GM19395 (cell line): ENCODE data around the gene CYB5A.
"Not testable (repeated sequence)": the region's sequence is repeated elsewhere in the genome, so short reads cannot be mapped to it uniquely, and the experiment has no call there.

ENCODE experiments used
- ATAC-seq: cut with Tn5 transposase; IDR thresholded peaks from one replicate; pipeline ENCODE4 v1.9.1; 2021; ENCODE audit warnings: mild to moderate bottlenecking, moderate library complexity; ENCODE audit not compliant: unreplicated experiment

The CYB5A gene

DNA sequence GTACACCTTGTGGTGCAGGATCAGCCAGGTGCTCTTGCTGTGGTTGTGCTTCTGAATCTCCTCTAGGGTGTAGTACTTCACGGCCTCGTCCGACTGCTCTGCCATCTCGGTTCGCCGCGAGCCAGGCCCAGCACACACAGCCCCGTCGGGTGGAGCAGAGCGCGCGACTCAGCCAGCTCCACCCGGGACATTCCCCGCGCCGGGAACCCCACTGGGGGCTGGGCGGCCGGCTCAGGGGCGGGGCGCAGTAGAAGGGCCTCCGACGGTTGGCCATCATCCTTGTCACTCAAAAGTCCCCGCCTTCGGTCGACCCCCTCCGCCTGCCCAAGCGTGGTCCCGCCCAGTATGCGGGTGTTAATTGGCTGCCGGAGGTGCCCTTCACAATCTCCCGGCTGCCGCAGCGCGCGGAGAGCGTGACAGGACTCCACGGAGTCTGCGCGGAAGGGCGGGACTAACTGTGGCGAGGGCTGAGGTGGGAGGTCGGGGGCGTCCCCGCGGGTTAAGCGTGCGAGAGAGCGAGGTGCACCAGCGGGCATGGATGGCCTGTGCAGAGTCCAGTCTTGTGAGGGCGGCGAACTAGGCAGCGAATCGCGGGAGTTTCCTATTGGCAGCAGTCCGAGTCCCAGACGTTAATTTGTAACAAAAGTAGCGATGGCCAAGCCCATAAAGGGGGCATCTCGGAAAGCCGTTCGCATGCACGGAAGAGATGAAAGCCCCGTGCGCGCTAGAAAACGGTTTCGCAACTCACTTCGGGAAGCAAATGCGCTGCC lies at the start of gene CYB5A:
Gene CYB5A, minus strand, starts transcription at position 193 of the 770 bp plus-strand sequence. Its CDS starts 88 bp downstream, at position 105.
- peak; percentile 100 for ATAC-seq

- ATAC-seq = no peak
Observed at GRCh38 chr18:74337912-74338309, 46.1 kb upstream of the CYB5A start.

GRCh38 chr18:74337155-74337911 lies 45.6 kb upstream of the CYB5A start:
- no peak for ATAC-seq

DNA sequence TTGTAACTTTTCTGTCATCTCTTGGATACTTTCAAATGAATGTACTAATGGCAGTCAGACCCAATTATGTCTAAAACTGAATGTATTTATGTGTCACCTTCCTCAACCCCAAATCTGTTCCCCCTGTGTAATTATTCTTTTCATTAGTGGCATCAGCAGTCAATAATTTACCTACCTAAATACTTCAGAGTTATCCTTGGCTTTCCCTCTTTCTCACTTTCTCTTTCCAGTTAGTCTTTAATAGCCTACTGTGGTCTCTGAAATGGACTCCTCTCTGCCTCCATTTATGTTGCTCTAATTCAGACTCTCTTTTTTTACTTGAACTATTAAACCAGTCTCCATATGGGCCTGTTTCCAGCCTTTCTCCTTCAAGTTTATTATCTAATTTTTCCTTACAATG lies 44.9 kb upstream of the CYB5A start:
- ATAC-seq = no peak

DNA sequence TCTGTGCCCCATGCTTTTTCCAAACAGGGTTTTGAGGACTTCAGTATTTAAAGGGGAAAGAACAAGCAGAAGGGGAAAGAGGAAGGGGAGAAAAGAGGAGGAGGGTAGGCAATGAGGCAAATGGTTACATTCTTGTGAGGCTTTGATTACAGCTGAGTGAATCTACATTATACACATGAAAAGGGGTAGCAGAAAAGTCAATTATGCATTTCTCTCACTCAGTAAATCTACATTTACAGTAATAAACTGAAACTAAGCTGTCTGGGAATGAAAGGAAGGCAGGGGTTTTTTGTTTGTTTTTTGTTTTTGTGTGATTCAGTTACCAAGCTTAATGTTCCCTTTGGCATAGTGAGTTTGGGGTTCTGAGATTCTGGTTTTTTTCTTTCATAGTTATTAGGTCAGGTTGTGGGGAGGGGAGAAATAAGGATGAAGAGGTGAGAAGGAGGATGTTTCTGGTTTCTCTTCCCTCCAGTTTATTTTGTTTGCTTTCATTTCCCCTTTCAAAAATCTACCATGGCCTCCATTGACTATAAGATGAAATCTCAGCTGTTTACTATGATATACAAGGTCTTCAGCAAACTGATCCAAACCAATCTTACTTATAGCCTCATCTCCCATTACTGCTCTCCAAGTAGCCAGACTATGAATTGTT lies 42.6 kb upstream of the CYB5A start:
- peak; percentile 75 for ATAC-seq

GRCh38 chr18:74333091-74333490 lies 41.3 kb upstream of the CYB5A start:
- no peak for ATAC-seq

DNA sequence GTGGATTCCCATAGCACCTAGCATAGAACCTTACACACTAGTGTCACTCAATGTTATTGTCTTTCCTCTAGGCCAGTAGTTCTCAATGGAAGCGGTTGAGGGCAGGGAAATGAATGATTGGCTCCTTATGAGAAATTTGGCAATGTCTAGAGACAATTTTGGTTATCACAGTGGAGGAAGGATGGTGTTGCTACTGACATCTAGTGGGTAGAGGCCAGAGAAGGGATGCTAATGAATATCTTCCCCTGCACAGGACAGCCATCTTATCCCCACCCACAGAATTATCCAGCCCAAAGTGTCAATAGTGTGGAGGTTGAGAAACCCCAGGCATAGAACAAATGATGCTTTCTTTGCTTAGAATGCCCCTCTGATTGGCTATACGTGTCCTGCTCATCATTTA lies 39.6 kb upstream of the CYB5A start:
- no peak for ATAC-seq

- ATAC-seq = no peak
Observed at GRCh38 chr18:74329688-74330205, 38.0 kb upstream of the CYB5A start.

- ATAC-seq = no peak
Observed at GRCh38 chr18:74328206-74328605, 36.4 kb upstream of the CYB5A start.

GRCh38 chr18:74326791-74327190 lies 35.0 kb upstream of the CYB5A start:
- not testable (repeated sequence) for ATAC-seq

DNA sequence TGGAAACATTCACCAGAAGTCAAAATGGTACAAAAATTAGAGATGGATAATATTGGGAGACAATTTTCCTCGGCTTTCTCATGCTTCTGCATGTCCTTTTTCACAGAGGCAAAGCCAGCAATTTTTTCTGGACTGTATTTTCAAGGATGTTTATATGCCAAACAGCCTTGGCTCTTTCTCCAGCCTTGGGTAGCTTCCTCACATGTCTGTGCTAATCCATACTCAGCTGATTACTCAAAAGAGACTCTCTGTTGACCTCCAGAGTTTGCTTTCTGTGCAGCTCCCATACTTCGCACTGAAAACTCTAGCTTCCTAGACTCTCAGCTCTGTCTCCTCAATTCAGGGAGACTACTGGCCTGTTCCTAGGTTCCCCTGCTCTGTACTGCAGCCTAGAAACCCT lies 34.5 kb upstream of the CYB5A start:
- no peak for ATAC-seq

- no peak for ATAC-seq
Observed at GRCh38 chr18:74316257-74317170, 24.8 kb upstream of the CYB5A start.

GRCh38 chr18:74315464-74316256 lies 23.9 kb upstream of the CYB5A start, which contains the start of gene C18orf63:
TSS of gene C18orf63 (plus strand) at chr18:74315839. CDS start at chr18:74317866, 2,027 bp downstream.
- no peak for ATAC-seq

GRCh38 chr18:74314759-74315463 lies 23.1 kb upstream of the CYB5A start:
- ATAC-seq = no peak

DNA sequence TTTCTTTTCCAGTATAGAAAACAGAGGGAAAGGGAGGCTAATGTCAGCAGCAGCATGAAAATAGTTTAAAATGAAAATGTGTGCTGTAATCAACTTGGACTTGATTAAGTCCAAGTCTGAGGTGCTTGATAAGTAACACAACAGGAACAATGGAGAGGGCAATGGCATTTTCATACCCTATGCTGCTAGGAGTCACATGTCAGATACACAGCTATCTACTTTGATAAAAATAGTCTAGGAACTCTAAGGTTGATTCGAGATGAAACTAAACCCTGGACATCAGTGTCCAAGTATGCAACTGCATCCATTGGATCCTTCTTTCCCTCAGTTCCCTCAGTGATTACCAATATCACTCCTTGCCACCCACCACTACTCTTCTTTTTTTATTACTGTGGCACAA lies 19.2 kb upstream of the CYB5A start:
- ATAC-seq = no peak

DNA sequence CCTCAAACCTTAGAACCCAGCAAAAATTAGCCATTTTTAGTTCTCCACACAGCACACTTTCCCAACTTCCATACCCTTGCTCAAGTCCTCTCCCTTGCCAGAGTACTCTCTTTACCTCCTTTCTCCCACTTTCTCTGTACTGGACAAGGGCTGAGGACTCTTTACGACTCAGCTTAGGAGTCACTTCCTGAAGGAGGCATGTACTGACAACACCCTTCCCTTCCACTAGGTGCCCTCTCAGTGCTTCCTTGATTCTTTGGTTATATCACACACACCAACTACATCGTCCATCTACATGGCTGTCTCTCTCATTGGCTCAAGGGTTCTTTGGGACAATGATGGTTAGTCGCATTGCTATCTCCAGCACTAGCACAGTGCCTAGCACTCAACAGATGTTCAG lies 18.6 kb upstream of the CYB5A start:
- peak; percentile 88 for ATAC-seq

DNA sequence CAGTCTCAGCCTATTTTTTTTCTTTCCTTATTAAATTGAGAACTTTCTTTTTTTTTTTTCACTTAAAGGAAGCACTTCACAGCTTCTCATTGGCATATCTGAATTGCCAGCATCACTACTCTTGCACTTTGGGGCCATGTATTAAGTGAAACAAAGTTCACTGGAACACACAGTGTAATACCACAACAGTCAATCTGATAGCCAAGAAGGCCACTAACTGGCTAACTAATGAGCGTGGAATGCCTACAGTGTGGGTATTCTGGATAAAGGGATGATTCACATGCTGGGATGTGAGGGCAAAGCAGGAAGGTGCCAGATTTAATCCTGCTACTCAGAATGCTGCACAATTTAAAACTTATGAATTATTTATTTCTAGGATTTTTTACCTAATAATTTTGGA lies 12.2 kb upstream of the CYB5A start:
- no peak for ATAC-seq

DNA sequence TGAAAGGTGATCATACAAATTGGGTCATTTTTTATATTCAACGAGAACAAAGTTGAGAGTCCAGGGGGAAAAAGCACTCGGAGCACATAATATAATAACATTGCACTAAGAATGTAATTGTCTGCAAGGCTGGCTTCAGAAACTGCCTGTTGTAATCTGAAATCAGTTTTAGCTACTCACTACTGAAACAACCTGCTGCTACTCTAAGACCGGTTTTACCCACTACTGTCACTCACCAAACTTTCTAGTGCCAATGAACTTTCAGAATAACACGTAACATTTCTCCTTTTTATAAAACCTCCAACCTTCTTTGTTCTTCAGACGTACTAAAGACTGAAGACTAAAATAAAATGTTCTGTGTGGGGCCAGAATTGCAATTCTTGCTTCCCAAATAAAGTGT lies 11.5 kb upstream of the CYB5A start:
- no peak for ATAC-seq

- ATAC-seq = no peak
Observed at GRCh38 chr18:74299746-74300145, 8.0 kb upstream of the CYB5A start.
